Erythroblast (primary cell): ENCODE data around the gene CAPN10.

Experiments used
- GATA1 ChIP-seq: IDR thresholded peaks from 2 replicates; pipeline ENCODE4 v1.6.1; 2011; ENCODE audit warnings: low read depth, mild to moderate bottlenecking, control low read depth, low read length, moderate library complexity
- POLR2A ChIP-seq: IDR thresholded peaks from 2 replicates; pipeline ENCODE4 v1.6.1; 2011; ENCODE audit warnings: mild to moderate bottlenecking, low read length

- TF ChIP-seq POLR2A = no peak
- TF ChIP-seq GATA1 = no peak
These were observed 45.2 kb downstream of the CAPN10 start for GRCh38 chr2:240631548-240632305.
